Activated T-helper 17 cell treated with anti-CD3 and anti-CD28 coated beads, Interleukin-2, amount 50 U/mL, for 72 hours (primary cell): ENCODE measurements around the gene CCDC137. TPM values are rescaled to one million over a fixed set of nuclear protein-coding genes. Genes with fewer than 3 reads are reported as not detected.

ENCODE experiments used
- ATAC-seq: fragments of 150-1000 bp; cut with Tn5 transposase; replicated peaks from 2 replicates; pipeline ENCODE4 v1.10.0; 2021; ENCODE audit warnings: mild to moderate bottlenecking, moderate library complexity
- H3K27ac Mint-ChIP-seq: one replicate; pipeline ENCODE4 v1.8.0; 2022; ENCODE audit warnings: mixed read lengths
- H3K27me3 Mint-ChIP-seq: one replicate; pipeline ENCODE4 v1.8.0; 2022; ENCODE audit warnings: mixed read lengths
- H3K36me3 Mint-ChIP-seq: one replicate; pipeline ENCODE4 v1.8.0; 2022; ENCODE audit warnings: low read depth, mild to moderate bottlenecking, mixed read lengths
- H3K4me1 Mint-ChIP-seq: one replicate; pipeline ENCODE4 v1.8.0; 2022; ENCODE audit warnings: mixed read lengths
- H3K4me3 Mint-ChIP-seq: one replicate; pipeline ENCODE4 v1.8.0; 2022; ENCODE audit warnings: mild to moderate bottlenecking, mixed read lengths
- H3K9me3 Mint-ChIP-seq: one replicate; pipeline ENCODE4 v1.8.0; 2022; ENCODE audit warnings: mixed read lengths
- total RNA-seq, 2 donors: library from RNA; stranded (reverse); gene quantifications; one replicate each; pipeline ENCODE4 v1.2.3, GENCODE V29; 2022

The CCDC137 gene
- total RNA-seq, 2 donors from 2014 or later = 29.6 to 48.6 TPM

- H3K4me1 Mint-ChIP-seq = no peaks in the 10 kb centered on the region
- ATAC-seq = no peak
- peaks cover 4% of the 10 kb centered on the region for H3K27me3 Mint-ChIP-seq
- no peak overlapping the region for H3K27ac Mint-ChIP-seq
- no peaks in the 10 kb centered on the region for H3K36me3 Mint-ChIP-seq
- H3K9me3 Mint-ChIP-seq = no peaks in the 10 kb centered on the region
- H3K4me3 Mint-ChIP-seq = no peak overlapping the region
These were observed 21.3 kb upstream of the CCDC137 start for GRCh38 chr17:81644976-81645952.

GRCh38 chr17:81646869-81647600 lies 19.5 kb upstream of the CCDC137 start:
- Mint-ChIP-seq H3K27me3 (peaks cover 8% of the 10 kb centered on the region), H3K4me1 (peaks cover 5% of the 10 kb centered on the region), H3K36me3 (no peaks in the 10 kb centered on the region), H3K9me3 (no peaks in the 10 kb centered on the region), H3K4me3 (no peak overlapping the region), H3K27ac (no peak overlapping the region)
- ATAC-seq = no peak

DNA sequence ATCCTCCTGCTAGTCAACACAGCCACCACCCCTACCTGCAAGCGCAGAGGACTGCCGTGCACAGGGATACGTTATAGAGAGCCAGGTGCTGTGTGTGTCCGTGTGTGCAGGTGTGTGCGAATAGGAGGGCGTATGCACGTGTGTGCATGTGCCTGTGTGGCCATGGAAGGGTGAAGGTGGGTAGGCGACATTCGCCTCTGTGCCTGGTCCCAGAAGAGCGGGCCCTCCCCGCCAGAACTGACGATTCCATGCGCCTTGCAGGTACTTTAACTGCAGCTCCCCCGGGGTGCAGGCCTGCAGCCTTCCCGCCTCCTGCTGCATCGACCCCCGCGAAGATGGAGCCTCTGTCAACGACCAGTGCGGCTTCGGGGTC lies 18.9 kb upstream of the CCDC137 start:
- Mint-ChIP-seq H3K27ac (no peak overlapping the region), H3K36me3 (no peaks in the 10 kb centered on the region), H3K9me3 (no peaks in the 10 kb centered on the region), H3K27me3 (peaks cover 8% of the 10 kb centered on the region), H3K4me1 (peaks cover 5% of the 10 kb centered on the region), H3K4me3 (no peak overlapping the region)
- no peak for ATAC-seq

DNA sequence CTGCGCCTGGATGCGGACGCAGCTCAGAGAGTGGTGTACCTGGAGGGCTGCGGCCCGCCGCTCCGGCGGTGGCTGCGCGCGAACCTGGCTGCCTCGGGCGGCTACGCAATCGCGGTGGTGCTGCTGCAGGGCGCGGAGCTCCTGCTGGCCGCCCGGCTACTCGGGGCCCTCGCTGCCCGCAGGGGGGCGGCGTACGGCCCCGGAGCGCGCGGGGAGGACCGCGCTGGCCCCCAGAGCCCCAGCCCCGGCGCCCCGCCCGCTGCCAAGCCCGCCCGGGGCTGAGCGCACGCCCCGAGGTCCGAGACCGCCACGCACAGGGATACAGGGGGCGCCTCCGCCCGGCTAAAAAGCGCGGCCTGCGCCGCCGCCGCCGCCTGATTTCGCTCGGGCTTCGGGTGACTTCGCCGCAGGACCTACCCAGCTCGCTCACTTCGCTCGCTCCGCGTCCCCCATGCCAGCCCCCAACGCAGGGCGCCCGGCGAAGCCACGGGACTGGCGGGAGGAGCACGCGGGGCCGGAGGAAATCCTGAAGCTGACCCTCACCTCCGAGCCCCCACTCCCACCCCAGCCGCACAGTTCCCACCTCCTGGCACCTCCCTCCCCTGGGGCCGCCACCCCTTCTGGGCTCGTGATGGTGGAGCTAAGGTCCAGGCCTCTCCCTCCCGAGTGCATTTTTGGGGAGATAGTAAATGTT lies 18.4 kb upstream of the CCDC137 start:
- H3K4me3 Mint-ChIP-seq = no peak overlapping the region
- H3K9me3 Mint-ChIP-seq = no peaks in the 10 kb centered on the region
- H3K4me1 Mint-ChIP-seq = peaks cover 5% of the 10 kb centered on the region
- no peak for ATAC-seq
- peaks cover 8% of the 10 kb centered on the region for H3K27me3 Mint-ChIP-seq
- no peaks in the 10 kb centered on the region for H3K36me3 Mint-ChIP-seq
- no peak overlapping the region for H3K27ac Mint-ChIP-seq

DNA sequence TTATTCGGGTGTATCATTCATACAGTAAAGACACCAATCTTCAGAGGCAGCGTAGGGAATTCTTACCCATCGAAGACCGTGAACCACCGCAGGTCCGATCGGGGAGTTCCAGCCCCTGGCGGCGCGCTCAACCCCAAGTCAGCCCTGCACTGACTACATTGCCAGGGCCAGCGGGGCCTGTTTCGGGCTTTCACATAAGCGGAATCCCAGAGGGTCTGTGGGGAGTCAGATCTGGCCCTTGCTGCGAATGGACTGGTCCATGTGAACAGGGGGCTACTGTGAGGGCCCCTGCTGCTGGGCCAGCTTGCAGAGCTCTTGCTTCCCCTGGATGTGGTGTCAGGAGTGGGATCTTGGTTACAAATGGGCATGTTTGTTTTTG lies 17.8 kb upstream of the CCDC137 start:
- no peak for ATAC-seq
- Mint-ChIP-seq H3K27ac (no peak overlapping the region), H3K4me1 (peaks cover 5% of the 10 kb centered on the region), H3K27me3 (peaks cover 8% of the 10 kb centered on the region), H3K9me3 (no peaks in the 10 kb centered on the region), H3K4me3 (no peak overlapping the region), H3K36me3 (no peaks in the 10 kb centered on the region)

DNA sequence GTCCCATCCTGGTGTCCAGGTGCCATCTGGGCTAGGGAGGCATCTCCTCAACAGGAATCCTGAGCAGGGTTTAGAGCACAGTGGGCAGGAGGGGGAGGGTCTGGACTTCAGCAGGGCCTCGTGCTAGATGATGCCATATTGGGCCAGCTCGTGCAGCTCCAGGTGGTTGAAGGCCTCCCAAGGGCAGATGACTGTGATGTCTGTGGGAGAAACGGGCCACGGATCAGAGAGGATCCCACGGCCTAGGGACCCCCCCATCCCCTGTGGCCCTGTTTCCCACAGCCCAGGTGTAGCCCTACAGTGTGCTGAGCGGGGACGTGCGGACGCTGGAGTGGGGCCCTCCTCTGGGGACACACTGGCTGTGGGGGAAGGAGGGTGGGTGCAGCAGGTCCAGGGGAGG lies 15.6 kb upstream of the CCDC137 start:
- Mint-ChIP-seq H3K27me3 (peaks cover 8% of the 10 kb centered on the region), H3K4me3 (no peak overlapping the region)
- no peak for ATAC-seq

GRCh38 chr17:81651692-81652091 lies 14.8 kb upstream of the CCDC137 start:
- no peaks in the 10 kb centered on the region for H3K9me3 Mint-ChIP-seq
- ATAC-seq = no peak
- H3K27ac Mint-ChIP-seq = no peak overlapping the region
- H3K36me3 Mint-ChIP-seq = no peaks in the 10 kb centered on the region
- H3K4me3 Mint-ChIP-seq = no peak overlapping the region
- peaks cover 5% of the 10 kb centered on the region for H3K4me1 Mint-ChIP-seq
- peaks cover 8% of the 10 kb centered on the region for H3K27me3 Mint-ChIP-seq

More for the DNA sequence above, 15.6 kb upstream of the CCDC137 start:
- Mint-ChIP-seq H3K9me3 (no peaks in the 10 kb centered on the region), H3K27ac (no peak overlapping the region), H3K36me3 (no peaks in the 10 kb centered on the region), H3K4me1 (peaks cover 5% of the 10 kb centered on the region)

GRCh38 chr17:81652906-81653771 lies 13.4 kb upstream of the CCDC137 start:
- Mint-ChIP-seq H3K9me3 (no peaks in the 10 kb centered on the region), H3K36me3 (no peaks in the 10 kb centered on the region), H3K4me1 (peaks cover 5% of the 10 kb centered on the region), H3K27me3 (peaks cover 4% of the 10 kb centered on the region), H3K27ac (peak overlapping the region; percentile 73), H3K4me3 (peak overlapping the region; percentile 37)
- ATAC-seq = peak; percentile 38

- H3K27ac Mint-ChIP-seq = no peak overlapping the region
- peaks cover 4% of the 10 kb centered on the region for H3K27me3 Mint-ChIP-seq
- peaks cover 5% of the 10 kb centered on the region for H3K4me1 Mint-ChIP-seq
- H3K9me3 Mint-ChIP-seq = no peaks in the 10 kb centered on the region
- H3K36me3 Mint-ChIP-seq = no peaks in the 10 kb centered on the region
- H3K4me3 Mint-ChIP-seq = no peak overlapping the region
- no peak for ATAC-seq
These were observed 11.0 kb upstream of the CCDC137 start for GRCh38 chr17:81655378-81656117.

GRCh38 chr17:81656118-81656743 lies 10.3 kb upstream of the CCDC137 start, which contains the start of gene PDE6G:
Gene PDE6G, minus strand, starts transcription at chr17:81656542. Its CDS starts 3,237 bp downstream, at chr17:81653305.
- no peaks in the 10 kb centered on the region for H3K9me3 Mint-ChIP-seq
- peak within 1 kb of the TSS; percentile 17 for H3K27ac Mint-ChIP-seq

DNA sequence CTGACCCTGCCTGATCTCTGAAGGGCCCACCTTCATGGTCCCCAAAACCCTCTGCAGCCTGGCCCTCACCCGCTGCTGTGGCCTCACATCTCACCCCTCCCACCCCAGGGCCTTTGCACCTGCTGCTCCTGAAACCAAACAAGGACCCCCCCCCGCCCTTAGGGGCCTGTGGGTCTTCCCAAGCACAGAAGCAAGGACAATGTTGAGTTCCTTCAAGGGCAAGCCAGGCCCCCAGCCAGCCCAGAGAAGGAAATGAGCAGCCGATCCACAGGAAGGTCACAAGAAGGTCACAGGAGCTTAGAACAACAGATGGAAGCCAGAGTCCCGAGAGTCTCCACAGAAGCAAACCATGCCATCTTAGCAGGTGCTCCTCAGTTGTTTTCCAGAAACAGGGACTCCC lies 9.7 kb upstream of the CCDC137 start:
- no peak for ATAC-seq
- H3K9me3 Mint-ChIP-seq = no peaks in the 10 kb centered on the region
- no peak overlapping the region for H3K4me3 Mint-ChIP-seq
- peak overlapping the region; percentile 17 for H3K27ac Mint-ChIP-seq
- peaks cover 1% of the 10 kb centered on the region for H3K27me3 Mint-ChIP-seq
- peaks cover 2% of the 10 kb centered on the region for H3K4me1 Mint-ChIP-seq
- H3K36me3 Mint-ChIP-seq = no peaks in the 10 kb centered on the region

More at GRCh38 chr17:81656118-81656743, 10.3 kb upstream of the CCDC137 start, which contains the start of gene PDE6G:
- Mint-ChIP-seq H3K4me1 (peaks cover 5% of the 10 kb centered on the region), H3K4me3 (no peak within 1 kb of the TSS), H3K27me3 (peaks cover 4% of the 10 kb centered on the region), H3K36me3 (no peaks in the 10 kb centered on the region)
- ATAC-seq = no peak

DNA sequence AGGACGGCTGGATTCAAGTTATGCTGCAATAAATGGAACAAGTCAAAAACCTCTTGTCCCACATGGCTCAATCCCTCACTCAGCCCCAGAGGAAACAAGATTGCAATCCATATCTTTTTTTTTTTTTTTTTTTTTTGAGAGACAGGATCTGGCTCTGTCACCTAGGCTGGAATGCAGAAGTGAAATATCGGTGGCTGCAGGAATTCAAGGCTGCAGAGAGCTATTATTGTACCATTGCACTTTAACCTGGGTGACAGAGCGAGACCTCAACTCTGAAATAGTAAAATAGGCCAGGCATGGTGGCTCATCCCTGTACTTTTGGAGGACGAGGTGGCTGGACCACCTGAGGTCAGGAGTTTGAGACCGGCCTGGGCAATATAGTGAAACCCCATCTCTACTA lies 7.5 kb upstream of the CCDC137 start:
- no peaks in the 10 kb centered on the region for H3K4me1 Mint-ChIP-seq

GRCh38 chr17:81660441-81660840 lies 6.1 kb upstream of the CCDC137 start:
- no peak for ATAC-seq
- Mint-ChIP-seq H3K36me3 (peaks cover 7% of the 10 kb centered on the region), H3K4me3 (no peak overlapping the region), H3K4me1 (peaks cover 4% of the 10 kb centered on the region), H3K27ac (peak overlapping the region; percentile 66), H3K27me3 (no peaks in the 10 kb centered on the region), H3K9me3 (no peaks in the 10 kb centered on the region)

More for the DNA sequence above, 7.5 kb upstream of the CCDC137 start:
- Mint-ChIP-seq H3K9me3 (no peaks in the 10 kb centered on the region), H3K36me3 (no peaks in the 10 kb centered on the region), H3K4me3 (no peak overlapping the region), H3K27me3 (no peaks in the 10 kb centered on the region), H3K27ac (no peak overlapping the region)
- no peak for ATAC-seq
